Activated T-cell treated with anti-CD3 and anti-CD28 coated beads, Interleukin-2, amount 50 U/mL, for 48 hours (primary cell): Measurements from ENCODE around the gene JAK2.

Experiments used
- DNase-seq, 2 experiments: peaks; one replicate each; pipeline ENCODE4 v3.0.0-alpha.2; 2020

Gene JAK2

DNA sequence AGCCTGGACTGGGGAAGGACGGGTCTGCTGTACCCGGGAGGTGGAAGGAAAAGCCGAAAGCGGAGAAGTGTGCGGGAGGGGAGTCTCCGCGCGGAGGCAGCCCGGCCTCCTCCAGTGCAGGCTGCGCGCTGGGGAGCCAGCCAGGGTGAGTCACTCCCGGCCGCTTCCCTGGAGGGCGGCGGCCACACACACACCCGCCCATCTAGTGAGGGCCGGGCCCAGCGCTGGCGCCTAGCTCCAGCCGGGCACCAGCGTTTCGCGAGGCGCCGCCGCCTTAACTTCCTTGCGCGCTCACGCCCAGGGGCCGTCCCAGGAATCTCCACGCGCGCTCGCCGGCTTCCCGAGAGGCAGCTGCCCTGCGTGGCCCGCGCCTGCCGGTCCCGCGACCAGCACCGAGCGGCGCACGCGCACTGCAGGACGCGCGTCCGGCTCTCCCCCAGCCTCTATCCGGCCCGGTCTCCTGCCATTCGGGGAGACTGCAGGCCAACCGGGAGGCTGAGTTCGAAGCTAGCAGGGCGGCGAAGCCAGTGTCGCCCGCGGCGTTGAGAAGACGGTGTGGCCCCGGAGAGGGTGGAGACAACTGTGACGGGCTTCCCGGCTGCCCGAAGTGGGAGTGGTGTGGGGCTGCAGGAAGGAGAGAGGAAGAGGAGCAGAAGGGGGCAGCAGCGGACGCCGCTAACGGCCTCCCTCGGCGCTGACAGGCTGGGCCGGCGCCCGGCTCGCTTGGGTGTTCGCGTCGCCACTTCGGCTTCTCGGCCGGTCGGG is at the start of gene JAK2:
TSS of gene JAK2 (plus strand) at position 652 of the 765 bp plus-strand sequence. CDS start 36,716 bp downstream, outside the sequence.
- peak; percentile 88 to 91 for DNase-seq

DNA sequence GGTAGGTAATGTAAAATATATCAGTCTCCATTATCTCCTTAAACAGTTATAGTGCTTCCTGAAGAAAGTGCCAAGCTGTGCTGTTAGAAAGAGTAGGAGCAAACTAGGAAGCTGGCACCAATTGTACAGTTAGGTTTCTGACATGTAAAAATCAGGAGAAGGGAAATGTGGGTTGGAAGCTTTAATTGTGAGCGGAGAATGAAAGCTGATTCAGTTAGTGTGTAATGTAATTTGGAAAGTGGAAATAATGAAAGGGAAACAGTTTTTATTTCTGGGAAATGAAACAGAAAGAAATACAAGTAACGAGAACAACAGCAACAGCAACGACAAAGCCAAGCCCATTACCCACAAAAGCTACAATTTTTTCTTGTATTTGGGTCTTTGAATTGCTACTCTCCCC is 48.8 kb upstream of the JAK2 start:
- DNase-seq, result no peak

GRCh38 chr9:4936823-4937222 is 48.2 kb upstream of the JAK2 start:
- DNase-seq, result peak in 1 of 2 experiments; percentile 38

GRCh38 chr9:4937446-4937845 is 47.6 kb upstream of the JAK2 start:
- no peak for DNase-seq

DNA sequence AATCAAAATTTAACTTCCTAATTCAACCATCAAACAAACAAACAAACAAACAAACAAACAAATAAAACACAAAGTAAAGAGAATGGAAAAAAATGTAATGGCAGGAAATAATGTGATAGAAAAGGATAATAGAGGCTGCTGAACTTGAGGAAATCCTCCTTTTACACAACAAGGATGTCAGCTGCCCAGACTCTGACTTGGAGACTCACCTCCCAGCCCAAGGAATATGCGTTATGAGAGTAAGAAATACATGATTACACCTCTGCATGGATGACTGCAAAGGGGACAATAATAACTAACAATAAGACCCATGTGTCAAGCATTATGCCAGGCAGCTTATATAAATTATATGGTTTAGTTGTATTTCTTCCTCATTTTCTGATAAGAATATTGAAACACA is 46.6 kb upstream of the JAK2 start:
- DNase-seq, result no peak

GRCh38 chr9:4939118-4939561 is 45.9 kb upstream of the JAK2 start:
- DNase-seq, result no peak

GRCh38 chr9:4942042-4942691 is 42.9 kb upstream of the JAK2 start:
- DNase-seq, result peak in 1 of 2 experiments; percentile 27

DNA sequence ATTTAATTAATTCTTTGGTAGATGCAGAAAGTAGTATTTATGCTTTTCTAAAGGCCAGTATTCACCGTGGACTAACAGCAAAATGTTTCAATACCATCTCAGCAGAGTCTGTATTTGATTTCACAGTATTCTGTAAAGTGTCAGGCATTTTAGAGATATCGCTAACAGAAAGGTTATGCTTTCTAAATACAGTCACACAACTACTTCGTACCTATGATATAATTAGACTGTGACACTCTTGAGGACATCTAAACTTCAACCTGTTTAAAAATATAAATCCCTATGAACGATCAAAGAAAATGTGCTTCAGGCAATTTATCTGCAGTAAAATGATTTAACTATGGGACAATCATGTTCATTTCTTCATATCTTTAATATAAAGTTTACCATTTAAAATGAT is 41.7 kb upstream of the JAK2 start:
- DNase-seq, result no peak

GRCh38 chr9:4944431-4945211 is 40.5 kb upstream of the JAK2 start:
- peak; percentile 62 to 63 for DNase-seq

GRCh38 chr9:4946937-4947336 is 38.1 kb upstream of the JAK2 start:
- no peak for DNase-seq

DNA sequence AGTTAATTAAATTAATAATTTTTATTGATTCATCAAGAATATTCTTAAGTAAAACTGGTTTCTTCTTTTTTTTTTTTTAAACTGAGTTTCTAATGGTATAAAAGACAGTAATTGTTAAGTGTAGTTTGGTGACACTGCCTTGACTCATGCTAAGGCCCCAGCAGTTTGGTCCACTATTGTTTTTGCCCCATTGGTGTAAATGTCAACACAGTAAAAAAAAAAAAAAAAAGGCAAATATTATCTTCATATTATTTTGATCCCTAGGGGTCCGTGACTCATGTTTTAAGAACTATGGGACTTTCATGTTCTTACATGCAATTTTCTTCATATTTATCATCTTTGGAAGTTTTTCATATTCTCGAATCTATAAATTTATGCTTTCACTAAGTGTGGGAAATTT is 29.2 kb upstream of the JAK2 start:
- no peak for DNase-seq

- DNase-seq, result no peak
Measured at GRCh38 chr9:4959031-4959430, 26.0 kb upstream of the JAK2 start.

GRCh38 chr9:4962085-4962484 is 23.0 kb upstream of the JAK2 start:
- DNase-seq, result no peak

- no peak for DNase-seq
Measured at GRCh38 chr9:4964540-4964939, 20.5 kb upstream of the JAK2 start.

DNA sequence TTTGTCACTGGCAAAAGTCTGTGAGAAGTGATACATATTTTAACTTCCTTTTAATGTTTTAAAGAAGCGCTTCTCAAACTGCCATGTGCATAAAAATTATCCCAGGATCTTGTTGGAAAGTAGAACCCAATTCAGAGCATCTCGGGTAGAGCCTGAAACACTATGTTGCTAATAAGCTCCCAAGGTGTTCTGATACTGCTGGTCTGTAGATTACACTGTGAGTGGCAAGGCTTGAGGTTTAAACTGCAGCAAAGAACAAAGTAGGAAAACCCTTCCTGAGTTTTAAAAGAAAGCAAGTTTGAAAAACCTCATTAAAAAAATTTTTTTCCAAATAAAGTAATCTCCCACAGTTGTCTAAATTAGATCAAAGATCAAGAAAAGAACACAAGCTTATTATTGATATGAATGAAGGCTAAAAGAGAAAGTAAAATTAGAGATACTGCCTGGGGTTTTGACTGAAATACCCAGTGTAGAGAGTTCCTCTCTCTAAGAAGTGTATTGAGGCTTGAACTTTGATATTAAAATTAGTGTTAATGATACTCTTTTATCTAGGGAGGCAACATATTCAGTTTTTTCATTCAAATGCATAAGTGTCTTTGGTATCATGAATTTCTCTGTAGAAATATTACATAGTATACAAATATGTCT is 19.8 kb upstream of the JAK2 start:
- no peak for DNase-seq

- no peak for DNase-seq
Measured at GRCh38 chr9:4967523-4967922, 17.5 kb upstream of the JAK2 start.

DNA sequence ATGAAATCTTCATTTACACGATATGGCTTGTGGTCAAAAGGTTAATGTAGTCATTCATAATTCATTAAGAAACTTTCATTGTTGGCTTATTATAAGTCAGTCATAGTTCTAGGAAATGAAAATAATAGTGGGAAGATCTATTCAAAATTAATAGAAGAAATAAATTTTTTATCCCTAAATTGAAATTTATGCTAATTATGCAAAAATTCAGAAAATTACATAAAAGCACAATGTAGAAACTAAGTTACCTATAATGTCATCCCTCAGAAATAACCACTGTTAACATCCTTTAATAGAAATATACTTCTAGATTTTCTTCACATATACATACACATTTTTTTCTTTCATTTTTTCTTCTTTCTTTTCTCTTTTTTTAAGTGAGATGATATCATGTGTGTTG is 15.9 kb upstream of the JAK2 start:
- no peak for DNase-seq

GRCh38 chr9:4970970-4971641 is 14.0 kb upstream of the JAK2 start:
- DNase-seq, result peak; percentile 71 to 79

DNA sequence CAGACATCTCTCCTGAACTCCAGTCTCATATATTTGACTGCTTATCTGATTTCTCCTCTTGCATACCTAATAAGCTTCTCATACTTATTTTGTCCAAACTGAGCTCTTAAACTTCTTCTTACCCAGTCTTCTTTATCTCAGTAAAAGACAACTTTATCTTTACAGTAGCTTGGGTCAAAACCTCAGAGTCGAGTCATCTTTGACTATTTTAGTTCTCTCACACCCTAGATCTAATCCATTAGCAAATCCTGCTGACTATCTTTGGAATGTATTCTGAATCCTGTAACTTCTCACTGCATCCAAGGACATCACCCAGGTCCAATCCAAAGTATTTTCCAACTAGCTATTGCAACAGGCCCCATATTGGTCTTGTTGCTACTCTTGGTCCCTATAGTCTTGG is 11.8 kb upstream of the JAK2 start:
- DNase-seq, result no peak

DNA sequence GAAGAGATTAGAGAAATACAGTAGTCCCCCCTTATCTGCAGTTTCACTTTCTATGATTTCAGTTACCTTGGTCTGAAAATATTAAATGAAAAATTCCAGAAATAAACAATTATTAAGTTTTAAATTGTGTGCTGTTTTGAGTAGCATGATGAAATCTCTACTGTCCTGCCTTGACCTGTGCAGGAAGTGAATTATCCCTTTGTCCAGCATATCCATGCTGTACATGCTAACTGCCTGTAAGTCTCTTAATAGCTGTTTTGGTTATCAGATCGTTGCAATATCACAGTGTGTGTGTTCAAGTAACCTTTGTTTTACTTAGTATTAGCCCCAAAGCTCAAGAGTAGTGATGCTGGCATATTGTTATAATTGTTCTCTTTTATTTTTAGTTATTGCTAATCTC is 11.2 kb upstream of the JAK2 start:
- DNase-seq, result no peak

- no peak for DNase-seq
Measured at GRCh38 chr9:4979239-4979638, 5.8 kb upstream of the JAK2 start.

DNA sequence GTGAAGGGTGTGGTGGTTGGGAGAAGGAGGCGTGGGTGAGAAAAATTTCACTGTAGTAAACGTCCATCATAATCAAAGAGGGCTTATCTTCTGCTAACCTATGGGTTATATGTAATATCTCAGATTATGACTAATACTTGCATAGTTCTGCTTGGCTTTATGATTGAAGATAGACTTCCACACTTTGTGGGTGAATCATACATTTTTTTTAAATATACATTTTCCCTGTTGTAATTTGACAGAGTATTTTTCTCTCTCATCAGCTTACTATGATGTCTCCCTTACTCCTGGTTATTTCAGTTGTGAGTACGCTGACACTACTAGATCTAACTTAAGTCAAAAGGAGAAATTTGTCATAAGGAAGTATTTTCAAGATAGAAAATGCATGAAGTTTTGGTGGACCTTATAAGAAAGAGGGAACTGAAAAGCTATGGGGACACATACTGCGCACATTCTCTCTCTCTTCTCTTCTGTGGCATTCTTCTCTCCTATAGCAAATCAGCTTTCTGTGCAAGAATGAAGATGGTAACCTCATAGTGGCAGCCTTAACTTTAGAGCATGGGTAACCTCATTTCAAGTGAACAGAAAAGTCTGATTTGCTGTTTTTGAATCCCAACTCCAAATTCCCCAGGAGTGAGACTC is 4.9 kb upstream of the JAK2 start:
- no peak for DNase-seq
